ENCODE data around the gene NKIRAS1.

- TF ChIP-seq CTCF (IDR thresholded peaks at IDR 0.05; ENCODE audit: low read depth, low read length): no peak
- TF ChIP-seq EZH2phosphoT487 (IDR thresholded peaks at IDR 0.05; ENCODE audit: low read depth): no peak
These were observed 35.9 kb upstream of the NKIRAS1 start for GRCh38 chr3:23952646-23953045.
